ENCODE data around the gene SLC38A1.

SLC38A1 gene

GRCh38 chr12:46133751-46134150 is 135.1 kb downstream of the SLC38A1 start:
- no peak for DNase-seq (ENCODE audit: low spot score)

Measured in SW480 (cell line).